Endometrial microvascular endothelial cells (primary cell): ENCODE measurements around the gene KRT6C. TPM values are rescaled to one million over a fixed set of nuclear protein-coding genes. Genes with fewer than 3 reads are reported as not detected.
"Not testable (repeated sequence)": the region's sequence is repeated elsewhere in the genome, so short reads cannot be mapped to it uniquely, and the experiment has no call there.

Source experiments
- in situ Hi-C: cut with HindIII; loops from 2 replicates; pipeline ENCODE4 v1.10.0; 2017; ENCODE audit warnings: low sequenced_read_pairs, low pct_unique_long_range_greater_than_20kb; ENCODE audit errors: inconsistent ontology term
- total RNA-seq: library from RNA; depleted of rRNA; stranded (reverse); fragments of >200 nt; gene quantifications from one replicate; pipeline ENCODE4 v1.2.3, GENCODE V29; 2015; ENCODE audit errors: inconsistent ontology term

The KRT6C gene
- total RNA-seq, 1 donor from 2014 or later: not detected

DNA sequence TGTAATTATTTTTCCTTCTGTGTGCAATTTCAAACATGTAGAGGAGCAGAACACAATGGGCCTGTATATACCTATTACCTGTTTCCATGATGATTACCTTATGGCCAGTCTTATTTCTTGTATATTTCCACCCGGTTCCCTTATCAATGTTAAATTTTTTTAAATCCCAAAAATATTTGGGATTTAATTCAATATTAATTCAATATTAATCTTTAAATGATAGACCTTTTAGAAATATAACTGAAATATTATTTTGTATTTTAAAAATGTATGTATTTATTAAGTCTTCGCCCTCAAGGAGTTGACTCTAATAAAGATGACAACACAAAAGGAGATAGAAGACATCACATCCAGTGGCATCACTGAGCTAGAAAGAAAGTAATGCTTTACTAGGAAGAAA lies 607 bp upstream of the KRT6C start:
- in situ Hi-C loops: no loop called here

GRCh38 chr12:52469853-52470252 lies 3.8 kb downstream of the KRT6C start:
- in situ Hi-C loops: no loop called here

- in situ Hi-C loops: no loop called here
Measured at GRCh38 chr12:52464897-52465296, 8.7 kb downstream of the KRT6C start.

GRCh38 chr12:52461693-52462092 lies 11.9 kb downstream of the KRT6C start:
- in situ Hi-C loops: no loop called here

- in situ Hi-C loops: no loop called here
Measured at GRCh38 chr12:52458861-52459260, 14.7 kb downstream of the KRT6C start.

DNA sequence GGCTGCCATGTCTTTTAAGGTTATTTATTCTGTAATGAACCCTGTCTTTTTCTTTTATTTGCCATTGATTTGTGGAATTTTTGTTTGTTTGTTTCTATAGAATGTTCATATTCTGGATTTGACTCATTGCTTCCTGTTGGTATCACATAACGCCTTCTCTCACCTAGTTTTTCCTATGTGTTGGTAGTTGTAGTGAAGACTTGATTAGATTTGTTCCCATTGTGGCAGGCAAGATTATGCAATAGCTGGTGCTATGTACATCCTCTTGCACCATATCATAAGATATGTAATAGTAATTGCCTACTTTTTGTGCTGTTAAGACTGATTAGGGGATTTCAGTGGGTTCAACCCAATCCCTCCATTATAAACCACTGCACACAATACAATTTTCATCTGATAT lies 17.8 kb downstream of the KRT6C start:
- in situ Hi-C loops: no loop called here

GRCh38 chr12:52454411-52455201 lies 19.0 kb downstream of the KRT6C start:
- in situ Hi-C loops: no loop called here

DNA sequence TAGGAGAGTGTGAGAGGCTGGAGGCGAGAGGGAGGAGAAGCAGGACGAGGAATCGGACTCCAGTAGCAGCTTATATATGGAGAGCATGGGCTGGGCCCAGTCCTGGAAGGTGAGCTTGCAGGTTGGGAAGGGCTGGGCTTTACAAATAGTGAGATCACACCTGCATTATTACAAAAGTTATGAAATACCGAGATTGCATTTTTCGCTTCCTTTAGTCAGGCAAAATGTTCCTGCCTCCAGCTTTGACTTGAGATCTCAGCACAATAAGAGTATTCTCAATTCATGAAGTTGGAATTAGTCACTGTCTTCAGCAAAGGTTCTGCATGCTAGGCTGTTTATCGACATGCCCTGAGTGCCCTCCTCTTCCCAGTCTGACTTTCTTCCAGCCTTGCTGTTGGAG lies 21.5 kb downstream of the KRT6C start, which contains the start of gene KRT6B:
Gene KRT6B, minus strand, starts transcription at position 46 of the 400 bp plus-strand sequence. CDS start 68 bp downstream, outside the sequence.
- in situ Hi-C loops: no loop called here

GRCh38 chr12:52448228-52448627 lies 25.4 kb downstream of the KRT6C start:
- in situ Hi-C loops: no loop called here

DNA sequence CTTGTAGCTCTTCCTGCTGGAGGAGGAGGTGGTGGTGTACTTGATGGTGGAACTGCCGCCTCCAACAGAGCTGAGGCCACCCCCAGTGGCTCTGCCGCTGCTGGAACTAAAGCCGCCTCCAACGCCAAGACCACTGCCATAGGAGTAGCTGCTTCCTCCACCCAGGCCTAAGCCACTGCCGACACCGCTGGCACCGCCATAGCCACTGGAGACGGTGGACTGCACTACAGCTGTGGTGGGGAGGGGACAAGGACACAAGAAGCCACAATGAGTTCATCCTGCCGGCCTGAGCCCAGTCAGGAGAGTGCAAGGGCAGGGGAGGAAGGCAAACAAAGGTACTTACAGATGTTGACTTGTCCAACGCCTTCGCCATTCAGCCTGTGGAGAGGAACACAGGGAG lies 26.4 kb downstream of the KRT6C start:
- in situ Hi-C loops: not testable (repeated sequence)

DNA sequence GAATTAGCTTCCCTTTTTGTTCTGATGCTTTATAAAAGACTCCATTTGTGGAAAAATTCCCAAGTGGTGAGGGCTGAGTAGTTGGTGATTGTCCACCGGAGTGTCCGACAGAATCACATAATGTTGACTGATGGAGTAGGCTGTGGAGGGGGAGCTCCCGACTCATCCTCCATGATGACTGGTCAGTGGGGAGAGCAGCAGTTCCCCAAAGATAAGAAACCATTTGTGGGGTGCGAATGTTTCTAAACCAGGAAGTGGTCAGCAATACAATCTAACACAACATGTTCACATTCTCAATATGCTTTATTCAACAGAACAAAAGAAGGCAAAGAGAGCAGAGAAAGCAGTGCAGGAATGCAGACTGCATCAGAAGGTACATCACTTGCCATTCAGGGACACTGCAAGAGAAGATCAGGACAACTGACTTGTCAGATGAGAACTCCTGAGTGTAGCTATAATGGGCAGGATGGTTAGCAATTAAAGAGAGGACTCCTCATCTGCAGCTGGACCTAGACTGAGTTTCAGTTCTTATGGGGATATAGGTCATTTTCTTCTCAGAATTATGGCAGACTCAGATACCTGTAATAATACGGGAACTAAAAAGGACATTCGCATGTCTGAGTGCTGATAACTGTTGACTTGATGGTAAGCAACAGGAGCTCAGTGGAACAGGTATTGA lies 27.1 kb downstream of the KRT6C start:
- in situ Hi-C loops: no loop called here

GRCh38 chr12:52445876-52446275 lies 27.7 kb downstream of the KRT6C start:
- in situ Hi-C loops: no loop called here

- in situ Hi-C loops: no loop called here
Measured at GRCh38 chr12:52444647-52445595, 28.7 kb downstream of the KRT6C start.

- in situ Hi-C loops: no loop called here
Measured at GRCh38 chr12:52443966-52444365, 29.6 kb downstream of the KRT6C start.

- in situ Hi-C loops: no loop called here
Measured at GRCh38 chr12:52442600-52443061, 31.0 kb downstream of the KRT6C start.

DNA sequence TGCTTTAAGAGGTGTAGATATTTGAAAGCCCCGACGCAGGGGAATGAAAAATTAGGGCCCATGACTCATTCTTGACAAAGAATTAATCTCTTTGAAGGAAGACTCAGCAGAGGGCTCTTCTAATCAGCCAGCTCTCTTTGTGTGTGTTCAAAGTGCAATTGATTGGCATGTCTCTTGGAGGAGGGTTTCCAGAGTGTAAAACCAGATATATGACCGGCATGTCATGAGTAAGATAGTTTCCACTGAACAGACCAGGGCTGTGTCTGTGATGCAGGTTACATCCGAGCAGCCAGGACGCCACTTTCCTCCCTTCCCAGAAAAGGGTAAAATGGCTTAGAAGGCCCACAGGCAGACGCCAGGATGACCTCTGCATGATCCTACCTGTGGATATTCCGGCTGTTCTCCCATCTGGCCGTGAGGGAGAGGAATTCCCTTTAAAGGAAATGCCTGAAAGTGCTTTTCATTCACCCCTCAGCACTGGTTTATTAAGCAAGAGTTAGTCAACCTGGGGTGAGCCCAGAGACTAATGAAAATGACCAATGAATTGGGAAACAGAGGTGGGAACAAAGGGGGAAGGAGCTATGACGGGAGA lies 32.2 kb downstream of the KRT6C start:
- in situ Hi-C loops: no loop called here

DNA sequence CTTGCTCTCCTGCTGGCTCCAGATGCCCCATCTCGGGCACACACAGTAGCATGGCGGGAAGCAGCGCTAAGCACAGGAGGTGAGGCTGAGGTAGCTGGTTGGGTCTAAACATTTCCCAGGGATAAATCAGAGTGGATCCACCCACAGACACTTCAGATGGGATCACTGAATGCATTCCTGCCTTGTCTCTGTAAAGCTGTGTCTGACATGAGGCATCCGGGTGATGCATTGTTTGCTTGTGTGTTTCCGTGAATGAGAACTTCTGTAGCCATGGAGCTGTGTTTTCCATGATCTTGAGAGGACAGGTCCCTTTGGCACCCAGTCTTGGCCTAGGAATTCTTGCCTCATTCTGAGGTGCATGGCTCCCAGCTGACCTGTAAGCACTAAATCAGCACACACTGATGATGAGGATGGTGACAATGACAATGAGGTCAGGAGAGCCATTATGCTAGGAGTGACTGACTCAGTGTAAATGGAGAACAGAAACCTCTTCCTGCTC lies 32.7 kb downstream of the KRT6C start:
- in situ Hi-C loops: no loop called here

DNA sequence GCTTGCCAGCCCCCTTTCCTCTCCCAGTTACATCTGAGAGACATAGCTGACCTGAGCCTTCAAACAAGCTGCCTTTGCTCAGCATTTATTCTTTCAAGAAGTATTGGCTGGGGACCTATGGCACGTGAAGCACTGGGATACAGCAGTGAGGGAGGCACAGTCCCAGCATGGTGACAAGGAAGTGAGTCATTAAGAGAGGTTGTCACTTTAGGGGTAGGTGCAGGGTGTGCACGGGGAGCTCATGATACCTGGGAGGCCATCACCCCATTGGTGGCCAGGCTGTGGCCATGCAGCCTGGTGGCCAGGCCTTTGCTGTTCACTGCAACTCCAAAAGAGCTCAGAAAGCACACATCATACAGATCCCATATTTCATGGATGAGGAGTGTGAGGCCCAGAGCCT lies 33.8 kb downstream of the KRT6C start:
- in situ Hi-C loops: no loop called here

- in situ Hi-C loops: no loop called here
Measured at GRCh38 chr12:52439420-52439819, 34.2 kb downstream of the KRT6C start.
